Subcutaneous abdominal adipose tissue (tissue), 5 donors: ENCODE data around the gene MRPL39.

Experiments used
- H3K27ac ChIP-seq: one replicate; pipeline ENCODE4 v1.7.0; 2013; ENCODE audit warnings: low read depth, mild to moderate bottlenecking, inconsistent platforms, low read length, moderate library complexity
- H3K27me3 ChIP-seq, 5 donors: one replicate each; pipeline ENCODE4 v1.7.0; 2013; ENCODE audit warnings: low read length in 5 of 5, inconsistent platforms in 1 of 5; ENCODE audit not compliant: control insufficient read depth in 5 of 5, insufficient read depth in 4 of 5
- H3K36me3 ChIP-seq, 5 donors: one replicate each; pipeline ENCODE4 v1.7.0; 2013; ENCODE audit warnings: low read length in 5 of 5; ENCODE audit not compliant: control insufficient read depth in 5 of 5, insufficient read depth in 5 of 5
- H3K4me1 ChIP-seq, 5 donors: one replicate each; pipeline ENCODE4 v1.7.0; 2013; ENCODE audit warnings: low read length in 5 of 5, mild to moderate bottlenecking in 3 of 5, moderate library complexity in 1 of 5; ENCODE audit not compliant: control insufficient read depth in 5 of 5, insufficient read depth in 5 of 5
- H3K4me3 ChIP-seq, 5 donors: one replicate each; pipeline ENCODE4 v1.7.0; 2013; ENCODE audit warnings: low read length in 5 of 5, low read depth in 1 of 5
- H3K9ac ChIP-seq, 5 donors: one replicate each; pipeline ENCODE4 v1.7.0; 2013; ENCODE audit warnings: low read length in 5 of 5, mild to moderate bottlenecking in 4 of 5, moderate library complexity in 3 of 5
- H3K9me3 ChIP-seq, 5 donors: one replicate each; pipeline ENCODE4 v1.7.0; 2013; ENCODE audit warnings: low read length in 5 of 5; ENCODE audit not compliant: control insufficient read depth in 5 of 5
- donor health status: healthy.
- donor health status: healthy.
- donor health status: healthy.
- donor health status: healthy.
- donor health status: healthy.

The MRPL39 gene

DNA sequence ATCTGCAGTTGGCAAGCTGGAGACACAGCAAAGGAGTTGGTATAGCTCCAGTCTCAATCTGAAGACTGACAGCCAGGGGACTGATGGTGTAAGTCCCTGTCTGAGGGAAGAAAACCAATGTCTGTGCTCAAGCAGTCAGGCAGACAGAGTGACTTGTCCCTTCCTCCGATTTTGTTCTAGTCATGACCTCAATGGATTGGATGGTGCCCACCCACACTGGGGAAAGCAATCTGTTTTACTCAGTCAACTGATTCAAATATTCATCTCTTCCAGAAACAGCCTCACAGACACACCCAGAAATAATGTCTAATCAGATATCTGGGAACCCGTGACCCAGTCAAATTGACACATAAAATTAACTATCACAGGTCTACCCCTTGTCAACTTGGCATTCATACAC lies 11.9 kb upstream of the MRPL39 start:
- Histone ChIP-seq H3K36me3 (no peaks in the 10 kb centered on the region), H3K4me1 (no peaks in the 10 kb centered on the region), H3K27me3 (no peaks in the 10 kb centered on the region), H3K9me3 (no peaks in the 10 kb centered on the region), H3K9ac (no peak overlapping the region), H3K4me3 (no peak overlapping the region), H3K27ac (no peak overlapping the region)

DNA sequence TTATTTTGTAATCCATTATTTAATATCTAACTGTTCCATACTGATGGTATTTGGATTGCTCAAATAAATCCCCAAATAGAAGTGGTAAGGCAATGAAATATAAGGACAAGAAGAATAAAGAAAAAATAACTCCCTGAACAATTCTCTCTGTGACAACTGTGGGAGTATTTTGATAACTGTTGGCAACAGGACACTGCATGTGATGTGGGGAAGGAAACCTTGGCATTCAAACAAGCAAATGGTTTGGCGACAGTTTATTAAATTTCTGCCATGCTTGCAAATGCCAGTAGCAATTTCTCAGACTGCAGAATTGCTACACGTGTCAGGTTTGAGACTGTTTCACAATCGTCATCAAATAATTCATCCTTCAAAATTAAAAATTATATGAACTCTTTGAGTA lies 8.6 kb upstream of the MRPL39 start:
- H3K27ac ChIP-seq, result no peak overlapping the region
- no peaks in the 10 kb centered on the region for H3K9me3 ChIP-seq
- no peaks in the 10 kb centered on the region for H3K36me3 ChIP-seq
- no peaks in the 10 kb centered on the region for H3K4me1 ChIP-seq
- H3K27me3 ChIP-seq, result no peaks in the 10 kb centered on the region
- H3K4me3 ChIP-seq, result no peak overlapping the region
- no peak overlapping the region for H3K9ac ChIP-seq

DNA sequence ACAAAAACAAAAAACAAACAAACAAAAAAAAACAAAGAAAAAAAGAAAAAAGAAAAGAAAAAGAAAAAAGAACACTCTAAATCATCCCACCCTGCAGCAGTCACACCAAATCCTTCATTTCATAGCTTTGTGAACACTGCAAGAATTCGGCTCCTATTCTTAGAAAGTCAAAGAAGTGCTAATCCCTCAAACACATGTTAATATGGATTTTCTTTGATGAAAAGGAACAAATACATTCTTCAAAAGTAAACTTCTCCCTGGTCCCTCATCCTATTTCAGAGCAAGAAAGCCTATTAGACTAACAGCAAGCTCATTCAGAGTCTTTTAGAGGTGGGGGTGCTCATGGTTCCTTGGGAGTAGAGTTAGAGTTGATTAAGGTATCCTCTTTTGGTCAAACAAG lies 7.2 kb upstream of the MRPL39 start:
- H3K4me3 ChIP-seq, result no peak overlapping the region
- H3K27me3 ChIP-seq, result no peaks in the 10 kb centered on the region
- H3K27ac ChIP-seq, result no peak overlapping the region
- H3K9me3 ChIP-seq, result no peaks in the 10 kb centered on the region
- no peaks in the 10 kb centered on the region for H3K4me1 ChIP-seq
- no peaks in the 10 kb centered on the region for H3K36me3 ChIP-seq
- no peak overlapping the region for H3K9ac ChIP-seq

DNA sequence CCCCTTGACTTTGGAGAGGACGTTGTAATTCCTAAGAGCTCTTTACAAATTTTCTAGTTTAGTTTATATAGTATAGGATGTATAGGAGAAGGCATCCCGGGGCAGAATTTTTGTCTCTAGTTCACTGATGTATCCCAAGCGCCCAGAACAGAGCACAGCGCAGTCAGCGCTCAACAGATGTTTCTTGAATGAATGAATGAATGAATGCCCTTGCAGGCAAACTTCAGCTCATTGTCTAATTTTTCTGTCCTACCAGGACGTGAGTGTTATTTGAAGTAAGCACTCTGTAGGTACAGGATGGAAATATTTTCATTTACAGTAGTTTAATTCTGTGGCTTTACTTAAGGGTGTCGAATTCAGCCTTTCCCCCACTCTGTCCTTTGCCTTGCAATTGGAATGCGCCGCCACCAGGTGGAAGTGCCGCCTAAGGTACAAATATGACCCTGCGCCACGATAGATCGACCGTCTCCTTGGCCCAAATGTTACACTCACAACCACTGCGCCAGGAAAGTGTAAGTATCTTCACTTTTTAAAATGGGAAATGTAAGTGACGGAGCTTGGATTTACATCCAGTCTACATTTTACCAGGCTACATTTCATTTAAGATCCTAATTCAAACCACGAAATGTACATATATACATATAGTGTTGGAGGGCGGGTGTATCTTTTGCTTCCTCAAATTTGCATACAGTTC lies 910 bp upstream of the MRPL39 start:
- Histone ChIP-seq H3K27me3 (no peaks in the 10 kb centered on the region), H3K4me1 (peaks cover 0 to 27% (median 25%) of the 10 kb centered on the region in 5 donors), H3K27ac (no peak overlapping the region), H3K36me3 (peaks cover 8 to 18% (median 10%) of the 10 kb centered on the region in 5 donors), H3K4me3 (peak overlapping the region; percentile 74 to 93 (median 88)), H3K9me3 (no peaks in the 10 kb centered on the region), H3K9ac (peak overlapping the region; percentile 67 to 94 (median 77))

DNA sequence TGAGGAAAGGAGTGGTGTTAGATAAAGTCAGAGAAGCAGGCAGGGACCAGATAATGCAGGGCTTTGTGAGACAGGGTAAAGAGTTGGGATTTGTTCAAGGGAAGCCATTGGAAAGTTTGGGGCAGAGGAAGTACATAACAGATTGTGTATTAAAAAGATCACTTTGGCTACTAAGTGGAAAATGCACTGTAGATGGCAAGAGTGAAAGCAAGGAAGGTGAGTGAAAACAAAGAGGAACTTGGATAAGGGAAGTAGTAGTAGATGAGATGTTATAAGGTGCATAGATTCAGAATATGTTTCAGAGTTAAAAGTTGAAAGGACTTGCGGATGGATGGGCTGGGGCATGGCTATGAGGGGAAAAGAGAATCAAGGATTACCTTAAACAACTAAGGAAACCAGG lies 17.4 kb downstream of the MRPL39 start:
- Histone ChIP-seq H3K27ac (no peak overlapping the region), H3K4me1 (no peaks in the 10 kb centered on the region), H3K4me3 (no peak overlapping the region), H3K27me3 (no peaks in the 10 kb centered on the region), H3K9me3 (no peaks in the 10 kb centered on the region), H3K9ac (no peak overlapping the region), H3K36me3 (peaks cover 51 to 78% (median 71%) of the 10 kb centered on the region in 5 donors)

DNA sequence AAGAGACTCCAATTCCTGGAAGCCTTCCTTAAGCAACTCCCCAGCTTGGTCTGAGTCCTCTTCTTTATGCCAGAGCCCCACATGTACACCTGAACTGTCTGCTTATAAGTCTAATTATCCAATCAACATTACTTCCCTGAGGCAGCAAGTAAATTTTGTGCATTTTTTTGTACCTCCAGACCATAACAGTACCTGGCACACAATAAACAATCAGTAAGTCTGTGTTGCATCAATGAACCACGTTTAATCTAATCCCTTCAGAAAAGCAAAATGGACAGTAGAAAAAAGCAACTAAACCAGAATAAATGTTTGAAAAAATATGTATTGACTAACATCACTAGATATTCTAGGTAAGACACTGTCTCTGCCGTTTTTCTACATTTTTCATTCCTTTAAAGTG lies 20.5 kb downstream of the MRPL39 start:
- Histone ChIP-seq H3K4me3 (no peak overlapping the region), H3K27me3 (no peaks in the 10 kb centered on the region), H3K9ac (no peak overlapping the region), H3K4me1 (peaks cover 0 to 3% (median 0%) of the 10 kb centered on the region in 5 donors), H3K9me3 (no peaks in the 10 kb centered on the region), H3K27ac (no peak overlapping the region), H3K36me3 (peaks cover 35 to 51% (median 48%) of the 10 kb centered on the region in 5 donors)

DNA sequence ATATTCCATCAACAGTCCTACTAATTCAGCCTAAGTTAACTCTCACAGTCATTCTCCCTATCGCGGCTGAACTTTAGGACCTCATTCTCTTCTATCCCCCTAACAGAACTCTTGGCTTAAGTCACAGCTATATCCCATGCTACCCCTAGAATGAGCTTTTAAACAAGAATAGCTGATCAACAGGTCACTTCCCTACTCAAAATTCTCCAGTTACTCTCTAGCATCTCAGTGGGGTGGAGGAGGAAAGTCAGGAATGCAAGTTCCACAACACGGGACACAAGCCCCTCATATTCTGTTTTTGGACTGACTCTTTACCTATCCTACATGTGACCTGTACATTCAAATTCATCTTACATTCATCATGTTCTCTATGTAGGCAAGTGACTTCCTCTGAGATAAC lies 21.0 kb downstream of the MRPL39 start:
- no peak overlapping the region for H3K27ac ChIP-seq
- H3K36me3 ChIP-seq, result peaks cover 32 to 47% (median 43%) of the 10 kb centered on the region in 5 donors
- H3K27me3 ChIP-seq, result no peaks in the 10 kb centered on the region
- peaks cover 0 to 3% (median 0%) of the 10 kb centered on the region in 5 donors for H3K4me1 ChIP-seq
- H3K9ac ChIP-seq, result no peak overlapping the region
- H3K9me3 ChIP-seq, result no peaks in the 10 kb centered on the region
- no peak overlapping the region for H3K4me3 ChIP-seq

DNA sequence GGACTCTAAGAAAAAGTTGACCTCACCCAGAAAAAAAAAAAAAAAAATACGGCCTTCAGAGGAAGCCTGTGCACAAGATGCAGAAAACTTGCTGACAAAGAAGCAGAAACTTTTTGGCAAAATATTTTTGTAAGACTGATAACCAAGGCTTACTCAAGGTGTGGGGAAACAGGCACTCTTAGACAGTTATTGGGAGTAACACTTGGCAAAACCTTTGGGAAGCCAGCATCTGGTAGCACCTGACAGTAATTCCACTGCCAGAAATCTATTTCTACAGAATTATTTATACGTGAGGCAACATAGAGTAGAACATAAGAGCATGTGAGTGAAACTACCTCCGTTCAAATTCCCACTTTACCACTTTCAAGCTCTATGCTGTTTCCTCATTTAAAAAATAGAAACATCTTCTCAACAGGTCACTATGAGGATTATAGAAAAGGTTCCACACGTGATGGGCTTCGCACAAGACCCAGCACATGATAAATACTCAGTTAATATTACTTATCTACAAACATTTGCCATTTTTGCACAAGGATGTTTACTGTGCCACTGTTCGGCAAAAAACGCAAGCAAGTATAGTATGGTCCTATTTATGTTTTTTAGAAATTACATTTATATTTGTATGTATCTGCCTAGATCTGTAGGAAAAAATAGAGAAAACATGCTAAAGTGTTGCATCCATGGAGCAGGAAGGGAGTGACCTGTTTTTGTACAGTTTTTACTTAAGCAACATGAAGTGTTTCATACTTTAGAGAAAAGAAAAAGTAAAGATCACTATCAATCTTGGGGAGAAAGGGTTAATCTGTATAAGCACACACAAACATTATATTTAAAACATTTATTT lies 22.2 kb downstream of the MRPL39 start:
- no peak overlapping the region for H3K4me3 ChIP-seq
- no peak overlapping the region for H3K27ac ChIP-seq
- H3K4me1 ChIP-seq, result peaks cover 0 to 3% (median 0%) of the 10 kb centered on the region in 5 donors
- no peak overlapping the region for H3K9ac ChIP-seq
- no peaks in the 10 kb centered on the region for H3K27me3 ChIP-seq
- peaks cover 31 to 41% (median 35%) of the 10 kb centered on the region in 5 donors for H3K36me3 ChIP-seq
- H3K9me3 ChIP-seq, result no peaks in the 10 kb centered on the region

DNA sequence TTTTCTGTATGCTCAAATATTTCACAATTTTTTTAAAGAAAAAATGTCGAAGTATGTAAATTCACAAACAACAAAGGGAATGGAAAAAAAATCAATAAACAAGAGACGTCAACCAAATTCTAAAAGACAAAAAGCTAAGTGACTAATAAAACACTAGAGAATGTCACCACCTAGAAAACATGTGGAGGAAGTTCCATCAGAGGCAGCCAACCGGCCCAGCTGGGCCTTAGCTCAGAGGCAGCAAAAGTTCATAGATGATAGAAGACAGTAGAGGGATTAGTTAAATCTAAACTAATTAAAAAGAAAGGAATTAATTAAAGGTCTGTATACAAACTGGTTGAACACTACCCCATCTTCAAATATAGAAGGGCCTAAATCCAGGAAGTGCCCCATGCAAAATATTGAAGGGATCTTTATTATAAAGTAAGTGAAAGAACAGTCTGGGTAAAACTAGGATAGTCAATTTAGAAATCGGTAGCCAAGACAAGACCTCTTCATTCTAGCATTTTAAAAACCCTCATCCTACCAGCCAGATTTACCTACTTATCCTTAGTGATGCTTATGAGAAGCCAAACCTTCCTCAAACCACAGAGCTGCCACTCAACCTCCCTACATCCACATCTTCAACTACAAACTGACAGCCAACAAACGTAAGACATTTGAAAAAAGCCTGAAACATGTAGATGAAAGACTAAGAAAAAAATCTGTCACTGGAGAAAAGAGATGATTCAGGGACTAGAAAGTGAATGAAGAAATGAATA lies 23.7 kb downstream of the MRPL39 start:
- Histone ChIP-seq H3K4me1 (peaks cover 0 to 3% (median 0%) of the 10 kb centered on the region in 5 donors), H3K36me3 (peaks cover 19 to 28% (median 25%) of the 10 kb centered on the region in 5 donors), H3K9ac (no peak overlapping the region), H3K9me3 (no peaks in the 10 kb centered on the region), H3K27me3 (no peaks in the 10 kb centered on the region), H3K27ac (no peak overlapping the region), H3K4me3 (no peak overlapping the region)
